Mucosa of rectum (tissue), 2 donors: ENCODE measurements around the gene IFT22.

ENCODE experiments used
- H3K27ac ChIP-seq, 2 donors: one replicate each; pipeline ENCODE4 v1.7.0; 2013; ENCODE audit warnings: inconsistent platforms in 2 of 2, low read depth in 2 of 2, low read length in 2 of 2
- H3K27me3 ChIP-seq, 2 donors: one replicate each; pipeline ENCODE4 v1.7.0; 2013; ENCODE audit warnings: low read length in 2 of 2; ENCODE audit not compliant: control insufficient read depth in 2 of 2, insufficient read depth in 2 of 2
- H3K36me3 ChIP-seq, 2 donors: one replicate each; pipeline ENCODE4 v1.7.0; 2013; ENCODE audit warnings: low read length in 2 of 2; ENCODE audit not compliant: control insufficient read depth in 2 of 2, insufficient read depth in 2 of 2
- H3K4me1 ChIP-seq, 2 donors: one replicate each; pipeline ENCODE4 v1.7.0; 2013; ENCODE audit warnings: low read length in 2 of 2, mild to moderate bottlenecking in 1 of 2; ENCODE audit not compliant: control insufficient read depth in 2 of 2, insufficient read depth in 2 of 2
- H3K4me3 ChIP-seq, 2 donors: one replicate each; pipeline ENCODE4 v1.7.0; 2013; ENCODE audit warnings: low read length in 2 of 2
- H3K9ac ChIP-seq, 2 donors: one replicate each; pipeline ENCODE4 v1.7.0; 2013; ENCODE audit warnings: low read length in 2 of 2, low read depth in 1 of 2, mild to moderate bottlenecking in 1 of 2
- H3K9me3 ChIP-seq, 2 donors: one replicate each; pipeline ENCODE4 v1.7.0; 2013; ENCODE audit warnings: low read length in 2 of 2; ENCODE audit not compliant: control insufficient read depth in 2 of 2
- donor health status: healthy.
- donor health status: Normal muscosa, but diverticular disease.

IFT22 gene

DNA sequence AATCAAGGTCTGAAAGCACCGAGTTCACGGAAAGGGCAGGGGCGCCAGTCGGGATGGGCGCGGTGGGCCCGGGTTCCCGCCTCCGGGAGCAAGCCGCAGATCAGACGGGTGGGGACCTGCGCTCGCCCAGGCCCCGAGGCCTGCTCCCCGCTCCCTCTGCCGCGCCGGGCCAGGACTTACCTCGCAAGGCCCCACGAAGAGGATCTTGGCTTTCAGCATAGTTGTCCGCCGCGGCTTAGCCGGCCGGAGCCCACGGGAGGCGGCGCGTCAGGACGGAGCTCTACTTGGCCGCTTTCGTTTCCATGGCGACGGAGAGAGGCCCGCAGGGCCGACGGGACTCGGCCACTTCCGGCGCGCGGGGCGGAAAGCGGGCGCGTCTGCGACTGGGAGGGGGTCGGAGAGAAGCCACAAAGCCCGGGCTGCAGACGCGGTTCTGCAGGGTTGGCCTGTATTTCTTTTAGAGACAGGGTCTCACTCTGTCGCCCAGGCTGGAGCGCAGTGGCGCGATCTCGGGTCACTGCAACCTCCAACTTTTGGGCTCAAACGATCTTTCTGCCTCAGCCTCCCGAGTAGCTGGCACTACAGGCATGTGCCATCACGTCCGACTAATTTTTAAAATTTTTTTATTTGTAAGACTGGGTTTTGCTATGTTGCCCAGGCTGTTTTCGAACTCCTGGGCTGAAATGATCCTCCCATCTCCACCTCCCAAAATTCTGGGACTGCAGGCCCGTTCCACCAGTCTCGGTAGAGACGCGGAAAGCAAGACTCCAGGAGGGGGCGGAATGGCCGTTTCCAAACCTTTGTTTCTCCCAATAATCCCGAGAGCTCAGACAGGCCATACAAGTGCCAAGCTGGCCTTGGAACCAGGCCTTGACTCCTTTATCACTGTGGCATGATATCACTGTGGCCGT lies at the start of gene IFT22:
Gene IFT22 (minus strand): TSS at position 322 of the 911 bp plus-strand sequence. CDS start 103 bp downstream, at position 219.
- Histone ChIP-seq H3K36me3 (no peaks in the 10 kb centered on the region), H3K9me3 (no peaks in the 10 kb centered on the region), H3K9ac (peak within 1 kb of the TSS; percentile 68 to 76), H3K27ac (peak within 1 kb of the TSS; percentile 48 to 63), H3K27me3 (no peaks in the 10 kb centered on the region), H3K4me3 (peak within 1 kb of the TSS; percentile 83 to 89), H3K4me1 (peaks cover 4 to 7% of the 10 kb centered on the region in 2 donors)

DNA sequence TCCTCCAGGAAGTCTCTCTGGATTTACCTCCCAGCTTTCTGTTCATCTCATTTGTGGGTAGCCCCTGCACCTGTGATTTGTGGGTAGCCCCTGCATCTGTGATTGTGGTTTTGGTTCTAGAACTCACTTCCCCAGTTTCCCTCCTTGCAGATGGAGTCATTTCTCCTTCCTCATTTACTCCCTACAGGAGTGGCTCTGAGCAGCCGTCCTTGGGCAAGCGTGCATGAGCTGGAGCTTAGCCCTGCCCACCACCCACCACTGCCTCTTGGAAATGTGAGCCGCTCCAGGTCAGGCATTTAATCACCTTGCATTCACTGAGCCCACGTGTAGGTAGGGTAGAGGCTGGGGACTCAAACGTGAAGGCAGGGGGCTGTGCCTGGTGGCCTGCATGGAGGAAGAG lies 49.2 kb upstream of the IFT22 start:
- Histone ChIP-seq H3K4me1 (no peaks in the 10 kb centered on the region), H3K9me3 (no peaks in the 10 kb centered on the region), H3K9ac (no peak overlapping the region), H3K27me3 (peaks cover 6 to 8% of the 10 kb centered on the region in 2 donors), H3K4me3 (no peak overlapping the region), H3K36me3 (no peaks in the 10 kb centered on the region), H3K27ac (no peak overlapping the region)

- H3K4me1 ChIP-seq: peaks cover 0 to 3% of the 10 kb centered on the region in 2 donors
- H3K27me3 ChIP-seq: peaks cover 11 to 15% of the 10 kb centered on the region in 2 donors
- no peak overlapping the region for H3K27ac ChIP-seq
- no peak overlapping the region for H3K9ac ChIP-seq
- H3K9me3 ChIP-seq: no peaks in the 10 kb centered on the region
- H3K36me3 ChIP-seq: no peaks in the 10 kb centered on the region
- no peak overlapping the region for H3K4me3 ChIP-seq
Measured at GRCh38 chr7:101368422-101369165, 47.0 kb upstream of the IFT22 start.

DNA sequence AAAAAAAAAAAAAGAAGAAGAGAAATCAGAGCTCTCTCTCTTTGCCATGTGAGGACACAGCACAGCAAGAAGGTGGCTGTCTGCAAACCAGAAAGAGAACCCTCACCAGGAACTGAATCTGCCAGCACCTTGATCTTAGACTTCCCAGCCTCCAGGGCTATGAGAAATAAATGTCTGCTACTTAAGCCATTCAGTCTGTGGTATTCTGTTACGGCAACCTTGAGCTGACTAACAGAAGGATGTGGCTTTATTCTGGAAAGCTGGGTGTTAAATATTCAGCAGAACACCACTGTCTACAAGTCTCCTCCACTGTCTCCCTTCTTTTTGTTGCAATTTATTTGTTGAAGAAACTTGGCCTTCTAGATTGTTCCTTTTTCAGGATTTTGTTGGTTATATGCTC lies 46.1 kb upstream of the IFT22 start:
- Histone ChIP-seq H3K27ac (no peak overlapping the region), H3K9ac (no peak overlapping the region), H3K9me3 (no peaks in the 10 kb centered on the region), H3K4me1 (peaks cover 0 to 3% of the 10 kb centered on the region in 2 donors), H3K36me3 (no peaks in the 10 kb centered on the region), H3K27me3 (peaks cover 11 to 14% of the 10 kb centered on the region in 2 donors), H3K4me3 (no peak overlapping the region)

- Histone ChIP-seq H3K9ac (no peak overlapping the region), H3K9me3 (no peaks in the 10 kb centered on the region), H3K27me3 (peaks cover 15 to 20% of the 10 kb centered on the region in 2 donors), H3K27ac (no peak overlapping the region), H3K36me3 (no peaks in the 10 kb centered on the region), H3K4me1 (peaks cover 0 to 3% of the 10 kb centered on the region in 2 donors), H3K4me3 (no peak overlapping the region)
Measured at GRCh38 chr7:101365956-101366355, 44.3 kb upstream of the IFT22 start.

GRCh38 chr7:101363734-101364374 lies 42.2 kb upstream of the IFT22 start:
- H3K27me3 ChIP-seq: peaks cover 15 to 20% of the 10 kb centered on the region in 2 donors
- H3K27ac ChIP-seq: no peak overlapping the region

DNA sequence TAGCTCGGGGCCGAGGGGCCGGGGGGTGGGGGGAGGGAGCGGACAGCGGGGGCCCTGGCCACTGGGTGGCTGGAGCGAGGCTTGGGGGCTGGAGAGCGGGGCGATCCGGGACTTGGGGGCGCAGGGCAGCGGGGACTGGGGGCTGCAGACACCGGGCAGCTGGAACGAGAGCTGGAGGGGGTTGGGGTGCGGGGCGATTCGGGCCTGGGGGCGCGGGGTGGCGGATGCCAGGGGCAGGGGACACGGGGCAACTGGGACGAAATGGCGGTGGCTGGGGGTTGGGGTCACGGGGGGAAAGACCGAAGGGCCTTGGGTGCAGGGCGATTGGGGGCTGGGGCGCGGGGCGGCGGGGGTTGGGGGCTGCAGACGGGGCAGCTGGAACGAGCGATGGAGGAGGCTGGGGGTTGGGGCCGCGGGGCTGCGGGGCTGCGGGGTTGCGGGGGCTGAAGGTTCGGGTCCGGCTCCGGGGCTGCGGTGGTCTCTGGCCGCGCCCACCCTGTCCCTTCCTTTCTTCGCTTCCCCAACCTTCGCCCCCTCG lies 41.7 kb upstream of the IFT22 start:
- no peak overlapping the region for H3K27ac ChIP-seq
- no peaks in the 10 kb centered on the region for H3K9me3 ChIP-seq
- peaks cover 15 to 20% of the 10 kb centered on the region in 2 donors for H3K27me3 ChIP-seq
- peak overlapping the region in 1 of 2 donors; percentile 43 for H3K9ac ChIP-seq
- peak overlapping the region; percentile 31 to 55 for H3K4me3 ChIP-seq
- no peaks in the 10 kb centered on the region for H3K36me3 ChIP-seq
- H3K4me1 ChIP-seq: peaks cover 0 to 3% of the 10 kb centered on the region in 2 donors

More at GRCh38 chr7:101363734-101364374, 42.2 kb upstream of the IFT22 start:
- Histone ChIP-seq H3K4me1 (peaks cover 0 to 3% of the 10 kb centered on the region in 2 donors), H3K9me3 (no peaks in the 10 kb centered on the region), H3K36me3 (no peaks in the 10 kb centered on the region), H3K4me3 (peak overlapping the region; percentile 31 to 55), H3K9ac (peak overlapping the region in 1 of 2 donors; percentile 43)

- Histone ChIP-seq H3K27ac (no peak within 1 kb of the TSS), H3K27me3 (peaks cover 15 to 20% of the 10 kb centered on the region in 2 donors), H3K36me3 (no peaks in the 10 kb centered on the region), H3K9me3 (no peaks in the 10 kb centered on the region), H3K4me1 (peaks cover 0 to 3% of the 10 kb centered on the region in 2 donors), H3K4me3 (peak within 1 kb of the TSS; percentile 31 to 55), H3K9ac (peak within 1 kb of the TSS in 1 of 2 donors; percentile 43)
Measured at GRCh38 chr7:101362334-101363195, 41.0 kb upstream of the IFT22 start, which contains the start of gene COL26A1. Gene COL26A1, plus strand, starts transcription at chr7:101362875. Its CDS starts 158 bp downstream, at chr7:101363033.

DNA sequence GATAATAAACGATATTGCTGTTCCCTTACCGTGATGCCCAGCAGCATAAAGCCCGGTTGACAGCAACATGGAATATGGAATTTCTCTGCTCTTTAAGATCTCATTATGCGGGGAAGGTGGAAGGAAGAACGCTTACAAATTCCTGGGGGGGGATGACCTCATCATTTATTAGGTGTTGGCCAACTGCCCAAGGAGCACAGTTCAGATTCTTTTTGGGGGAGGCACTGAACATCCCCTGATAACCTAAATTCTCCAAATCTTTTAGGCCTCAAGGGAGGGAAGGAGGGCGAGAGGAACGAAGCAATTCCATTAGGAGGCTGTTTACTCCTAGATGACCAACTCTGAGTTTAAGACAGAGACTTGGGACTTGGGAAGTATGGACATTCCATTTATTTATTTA lies 35.8 kb upstream of the IFT22 start:
- Histone ChIP-seq H3K4me3 (no peak overlapping the region), H3K27me3 (peaks cover 3 to 4% of the 10 kb centered on the region in 2 donors), H3K36me3 (no peaks in the 10 kb centered on the region), H3K4me1 (peaks cover 0 to 2% of the 10 kb centered on the region in 2 donors), H3K27ac (no peak overlapping the region), H3K9me3 (no peaks in the 10 kb centered on the region), H3K9ac (no peak overlapping the region)
